ENCODE measurements around the gene FBXL16.
"Not testable (repeated sequence)": the region's sequence is repeated elsewhere in the genome, so short reads cannot be mapped to it uniquely, and the experiment has no call there.

FBXL16 gene

GRCh38 chr16:709566-710499, 4.2 kb upstream of the FBXL16 start:
- peak; percentile 87 for DNase-seq

GRCh38 chr16:708959-709358, 3.4 kb upstream of the FBXL16 start:
- no peak for DNase-seq

- no peak for DNase-seq
Observed at GRCh38 chr16:708019-708418, 2.4 kb upstream of the FBXL16 start.

GRCh38 chr16:707062-707538, 1.5 kb upstream of the FBXL16 start:
- no peak for DNase-seq

GRCh38 chr16:706189-707061, 824 bp upstream of the FBXL16 start:
- DNase-seq = peak; percentile 29

- no peak for DNase-seq
Observed at GRCh38 chr16:704552-705380, 835 bp downstream of the FBXL16 start.

GRCh38 chr16:704047-704446, 1.6 kb downstream of the FBXL16 start:
- DNase-seq = no peak

- no peak for DNase-seq
Observed at GRCh38 chr16:703406-703805, 2.2 kb downstream of the FBXL16 start.

- DNase-seq = no peak
Observed at GRCh38 chr16:702341-702740, 3.3 kb downstream of the FBXL16 start.

GRCh38 chr16:700684-701584, 4.7 kb downstream of the FBXL16 start:
- no peak for DNase-seq

GRCh38 chr16:698911-699671, 6.5 kb downstream of the FBXL16 start:
- DNase-seq = no peak

- peak; percentile 80 for DNase-seq
Observed at GRCh38 chr16:695355-696089, 10.1 kb downstream of the FBXL16 start.

- no peak for DNase-seq
Observed at GRCh38 chr16:694863-695354, 10.7 kb downstream of the FBXL16 start.

- DNase-seq = no peak
Observed at GRCh38 chr16:694187-694862, 11.3 kb downstream of the FBXL16 start.

- no peak for DNase-seq
Observed at GRCh38 chr16:693766-694165, 11.8 kb downstream of the FBXL16 start.

- no peak for DNase-seq
Observed at GRCh38 chr16:693364-693763, 12.2 kb downstream of the FBXL16 start.

GRCh38 chr16:692356-693108, 13.1 kb downstream of the FBXL16 start:
- no peak for DNase-seq

- DNase-seq = not testable (repeated sequence)
Observed at GRCh38 chr16:691242-691641, 14.4 kb downstream of the FBXL16 start.
